ENCODE results near the gene PDE11A.
"Not testable (repeated sequence)": the region's sequence is repeated elsewhere in the genome, so short reads cannot be mapped to it uniquely, and the experiment has no call there.

Gene PDE11A

GRCh38 chr2:178009813-178010212, 62.8 kb downstream of the PDE11A start:
- in situ Hi-C loops (cut with HindIII; ENCODE audit: low sequenced_read_pairs) = no loop called here

DNA sequence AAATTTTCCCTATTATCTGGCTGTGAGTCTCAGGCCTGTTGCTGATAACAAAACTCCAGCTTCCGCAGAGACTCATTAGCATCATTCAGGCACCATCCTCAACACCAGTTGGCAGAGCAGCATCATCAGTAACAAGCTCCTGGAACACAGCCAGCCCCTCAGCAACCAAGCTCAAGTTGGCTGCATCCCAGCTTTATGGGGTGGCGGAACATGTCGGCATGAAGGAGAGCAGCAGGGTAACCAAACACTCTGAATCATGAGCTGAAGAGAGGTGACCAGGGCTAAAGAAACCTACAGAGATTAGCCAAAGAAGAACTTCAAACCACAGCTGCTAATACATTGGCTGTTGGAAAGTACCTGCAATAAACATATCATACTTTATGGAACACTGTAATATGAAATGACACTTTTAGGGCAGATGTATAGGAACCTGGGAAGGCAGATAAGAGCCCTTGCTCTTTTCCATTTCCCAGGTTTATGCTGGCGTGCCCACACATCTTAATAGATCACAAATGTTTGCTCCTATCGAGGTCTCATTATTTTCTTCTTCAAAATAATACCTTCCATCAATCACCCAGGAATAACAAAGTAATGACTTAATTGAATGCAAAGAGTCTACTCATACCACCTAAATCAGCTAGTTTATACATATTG, 63.8 kb downstream of the PDE11A start:
- in situ Hi-C loops (cut with HindIII; ENCODE audit: low sequenced_read_pairs) = no loop called here

DNA sequence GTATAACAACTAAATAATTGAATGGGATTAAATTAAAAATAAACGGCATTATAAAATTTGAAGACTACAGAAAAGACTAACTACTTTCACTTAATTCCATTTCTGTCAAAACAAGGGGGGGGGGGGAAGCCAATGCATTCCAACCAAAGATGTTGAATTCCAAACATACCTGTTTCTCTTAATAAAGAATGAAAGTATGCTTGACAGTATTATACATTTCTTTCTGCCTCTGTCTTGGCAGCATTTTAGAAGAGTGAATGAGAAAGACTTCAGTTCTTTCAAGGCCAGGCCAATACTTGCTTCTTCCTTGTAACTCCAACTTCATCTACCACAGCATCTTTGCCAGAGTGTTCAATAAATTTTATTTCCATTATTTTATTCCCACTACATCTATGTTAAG, 65.9 kb downstream of the PDE11A start:
- in situ Hi-C loops (cut with HindIII; ENCODE audit: low sequenced_read_pairs) = no loop called here

GRCh38 chr2:178005756-178006155, 66.8 kb downstream of the PDE11A start:
- in situ Hi-C loops (cut with HindIII; ENCODE audit: low sequenced_read_pairs) = no loop called here

DNA sequence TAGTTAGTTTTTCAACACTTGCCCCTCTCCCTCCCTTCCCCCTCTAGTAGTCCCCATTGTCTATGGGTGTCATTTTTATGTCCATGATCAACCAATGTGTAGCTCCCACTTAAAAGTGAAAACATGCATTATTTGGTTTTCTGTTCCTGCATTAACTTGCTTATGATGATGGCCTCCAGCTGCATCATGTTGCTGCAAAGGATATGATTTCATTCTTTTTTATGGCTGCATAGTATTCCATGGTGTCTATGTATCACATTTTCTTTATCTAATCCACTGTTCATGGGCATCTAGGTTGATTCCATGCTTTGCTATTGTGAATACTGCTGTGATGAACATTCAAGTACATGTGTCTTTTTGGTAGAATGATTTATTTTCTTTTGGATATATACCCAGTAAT, 70.5 kb downstream of the PDE11A start:
- in situ Hi-C loops (cut with HindIII; ENCODE audit: low sequenced_read_pairs) = no loop called here

DNA sequence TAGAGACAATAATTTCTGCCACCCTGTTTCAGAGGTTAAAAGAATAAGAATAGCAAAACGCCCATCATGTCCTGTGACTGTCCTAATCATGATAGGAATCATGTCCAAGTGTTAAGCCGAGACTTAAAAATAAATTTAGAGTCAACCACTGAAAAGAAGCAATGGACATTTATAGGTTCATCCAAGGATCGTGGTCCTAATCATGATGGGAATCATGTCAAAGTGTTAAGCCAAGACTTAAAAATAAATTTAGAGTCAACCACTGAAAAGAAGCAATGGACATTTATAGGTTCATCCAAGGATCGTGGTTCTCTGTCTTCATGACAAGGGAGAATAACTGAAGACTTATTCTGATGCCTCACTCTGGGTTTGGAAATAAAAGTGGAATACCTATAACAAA, 73.6 kb downstream of the PDE11A start:
- in situ Hi-C loops (cut with HindIII; ENCODE audit: low sequenced_read_pairs) = no loop called here

DNA sequence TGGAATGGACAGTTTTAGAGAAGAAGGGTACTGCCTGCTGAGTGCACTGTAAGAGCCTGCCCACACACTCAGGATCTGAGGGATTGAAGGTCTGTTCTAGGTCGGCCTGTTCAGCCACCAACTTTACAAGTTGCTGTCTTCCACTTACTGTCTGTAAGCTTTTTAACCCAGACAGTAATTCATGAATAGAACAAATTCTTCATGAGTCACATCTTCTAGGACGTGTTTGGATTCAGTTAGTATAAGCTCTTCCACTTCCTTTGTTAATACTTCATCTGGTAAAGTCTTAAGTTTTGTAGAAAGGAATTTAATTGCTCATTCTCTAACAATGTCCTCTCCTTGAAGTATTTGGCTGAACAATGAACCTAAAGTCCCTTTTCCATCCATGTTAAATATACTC, 74.6 kb downstream of the PDE11A start:
- in situ Hi-C loops (cut with HindIII; ENCODE audit: low sequenced_read_pairs) = no loop called here

GRCh38 chr2:177992992-177993391, 79.6 kb downstream of the PDE11A start:
- in situ Hi-C loops (cut with HindIII; ENCODE audit: low sequenced_read_pairs) = no loop called here

DNA sequence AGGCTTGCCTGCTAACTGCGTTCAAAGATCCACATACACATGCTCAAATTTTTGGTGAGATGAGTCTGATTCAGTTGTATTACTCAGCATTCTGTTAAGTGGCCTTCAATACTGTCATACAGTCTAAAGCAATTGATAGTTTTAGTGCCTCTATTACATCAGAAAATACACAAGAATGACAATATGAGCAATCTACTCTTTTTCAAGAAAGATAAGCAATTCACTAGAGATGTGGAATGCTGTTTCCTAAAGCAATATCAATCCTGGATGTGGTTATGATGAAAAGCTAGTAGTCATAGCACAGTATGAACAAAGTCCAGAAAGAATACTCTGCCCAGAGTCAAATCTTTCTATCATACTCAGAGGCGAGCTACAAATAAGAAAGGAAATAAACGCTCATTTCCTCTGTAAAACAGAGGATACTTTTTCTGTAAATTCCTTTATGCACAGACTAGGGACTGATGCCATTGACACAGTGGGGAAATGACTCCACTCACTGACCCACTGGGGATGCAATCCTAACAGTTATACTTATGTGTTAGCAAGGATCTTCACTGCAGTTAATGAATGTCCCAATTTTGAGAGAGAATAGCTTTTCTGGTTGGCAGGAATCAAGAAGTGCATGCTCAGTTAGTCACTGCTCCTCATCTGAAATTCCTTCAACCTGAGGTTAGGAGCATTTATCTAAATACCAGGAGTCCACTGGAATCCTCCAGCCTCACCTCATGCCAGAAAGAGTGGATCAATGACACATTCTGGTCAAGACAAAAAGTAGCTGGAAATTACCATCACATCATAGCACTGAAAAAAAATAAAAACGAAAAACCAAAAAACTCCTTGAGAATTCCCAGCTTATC, 83.3 kb downstream of the PDE11A start:
- in situ Hi-C loops (cut with HindIII; ENCODE audit: low sequenced_read_pairs) = no loop called here

DNA sequence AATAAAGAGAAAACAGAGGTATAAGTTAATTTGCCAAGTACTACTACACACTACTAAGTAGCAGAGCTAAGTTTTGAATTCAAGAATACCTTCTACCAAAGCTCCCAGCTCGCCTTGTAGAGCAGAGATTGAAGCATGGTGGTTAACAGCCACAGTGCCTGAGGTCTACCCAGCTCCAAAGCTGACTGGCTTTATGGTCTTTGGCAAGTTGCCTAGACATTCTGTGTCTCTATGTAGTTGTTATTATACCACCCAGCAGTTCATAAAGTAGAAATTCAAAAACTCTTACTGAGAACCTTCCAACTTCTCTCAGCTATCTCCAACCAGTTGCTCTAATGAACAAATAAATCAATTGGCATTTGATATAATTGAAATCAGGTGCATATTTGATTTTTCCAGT, 87.8 kb downstream of the PDE11A start:
- in situ Hi-C loops (cut with HindIII; ENCODE audit: low sequenced_read_pairs) = no loop called here

- in situ Hi-C loops (cut with HindIII; ENCODE audit: low sequenced_read_pairs) = no loop called here
Observed at GRCh38 chr2:177983183-177983788, 89.3 kb downstream of the PDE11A start.

DNA sequence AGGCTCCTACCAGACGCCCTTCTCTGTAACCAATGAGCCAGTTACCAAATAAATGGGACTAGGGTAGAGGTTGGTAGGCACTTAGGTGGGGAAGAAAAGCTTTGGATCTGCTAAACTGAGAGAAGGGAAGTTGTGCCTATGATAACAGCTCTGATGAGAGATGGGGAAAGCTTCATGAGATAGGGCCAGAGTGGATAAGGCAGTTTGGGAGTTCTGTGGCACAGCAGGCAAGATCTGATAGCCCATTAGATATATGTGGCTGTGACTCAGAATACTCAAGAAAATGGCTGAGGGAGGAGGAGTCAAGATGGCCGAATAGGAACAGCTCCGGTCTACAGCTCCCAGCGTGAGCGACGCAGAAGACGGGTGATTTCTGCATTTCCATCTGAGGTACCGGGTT, 99.8 kb downstream of the PDE11A start:
- in situ Hi-C loops (cut with HindIII; ENCODE audit: low sequenced_read_pairs) = no loop called here

- in situ Hi-C loops (cut with HindIII; ENCODE audit: low sequenced_read_pairs) = no loop called here
Observed at GRCh38 chr2:177972123-177972522, 100.5 kb downstream of the PDE11A start.

- in situ Hi-C loops (cut with HindIII; ENCODE audit: low sequenced_read_pairs) = no loop called here
Observed at GRCh38 chr2:177970670-177971454, 101.7 kb downstream of the PDE11A start.

GRCh38 chr2:177964892-177965291, 107.7 kb downstream of the PDE11A start:
- in situ Hi-C loops (cut with HindIII; ENCODE audit: low sequenced_read_pairs) = no loop called here

- in situ Hi-C loops (cut with HindIII; ENCODE audit: low sequenced_read_pairs) = no loop called here
Observed at GRCh38 chr2:177952151-177952550, 120.4 kb downstream of the PDE11A start.

DNA sequence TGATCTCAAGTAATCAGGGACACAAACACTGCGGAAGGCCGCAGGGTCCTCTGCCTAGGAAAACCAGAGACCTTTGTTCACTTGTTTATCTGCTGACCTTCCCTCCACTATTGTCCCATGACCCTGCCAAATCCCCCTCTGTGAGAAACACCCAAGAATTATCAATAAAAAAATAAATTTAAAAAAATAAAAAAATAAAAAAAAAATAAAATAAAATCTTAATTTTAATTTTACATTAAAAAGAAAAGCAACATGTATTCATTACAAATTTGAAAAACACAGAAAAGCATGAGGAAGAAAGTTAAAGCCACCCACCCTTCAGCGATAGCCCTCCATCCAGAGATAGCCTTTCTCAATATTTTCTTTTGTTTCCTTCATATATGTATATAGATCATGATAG, 125.0 kb downstream of the PDE11A start:
- in situ Hi-C loops (cut with HindIII; ENCODE audit: low sequenced_read_pairs) = not testable (repeated sequence)

GRCh38 chr2:177944530-177944929, 128.0 kb downstream of the PDE11A start:
- in situ Hi-C loops (cut with HindIII; ENCODE audit: low sequenced_read_pairs) = not testable (repeated sequence)

GRCh38 chr2:177942731-177943130, 129.8 kb downstream of the PDE11A start:
- in situ Hi-C loops (cut with HindIII; ENCODE audit: low sequenced_read_pairs) = no loop called here

- in situ Hi-C loops (cut with HindIII; ENCODE audit: low sequenced_read_pairs) = no loop called here
Observed at GRCh38 chr2:177939211-177939610, 133.4 kb downstream of the PDE11A start.

DNA sequence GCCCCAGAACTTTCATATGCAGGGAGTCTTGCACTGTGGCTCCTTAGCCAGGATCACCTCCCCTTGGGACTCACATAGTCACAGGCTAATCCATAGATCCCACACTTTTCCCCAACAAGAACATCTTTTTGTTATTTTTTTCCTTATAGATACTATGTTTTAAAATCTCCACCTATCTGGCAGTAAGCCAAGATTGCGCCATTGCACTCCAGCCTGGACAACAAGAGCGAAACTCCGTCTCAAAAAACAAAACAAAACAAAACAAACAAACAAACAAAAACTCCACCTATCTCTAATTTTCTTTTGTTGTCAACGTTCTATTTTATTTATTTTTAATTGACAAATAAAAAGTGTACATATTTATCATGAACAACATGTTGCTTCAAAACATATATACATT, 141.7 kb downstream of the PDE11A start:
- in situ Hi-C loops (cut with HindIII; ENCODE audit: low sequenced_read_pairs) = no loop called here

Measured in endothelial cell of hepatic sinusoid (primary cell).